ENCODE results near the gene SIPA1L3. TPM values are rescaled to one million over a fixed set of nuclear protein-coding genes. Genes with fewer than 3 reads are reported as not detected.

Gene SIPA1L3
- total RNA-seq, 1 experiment from 2014 or later = 66.3 TPM

DNA sequence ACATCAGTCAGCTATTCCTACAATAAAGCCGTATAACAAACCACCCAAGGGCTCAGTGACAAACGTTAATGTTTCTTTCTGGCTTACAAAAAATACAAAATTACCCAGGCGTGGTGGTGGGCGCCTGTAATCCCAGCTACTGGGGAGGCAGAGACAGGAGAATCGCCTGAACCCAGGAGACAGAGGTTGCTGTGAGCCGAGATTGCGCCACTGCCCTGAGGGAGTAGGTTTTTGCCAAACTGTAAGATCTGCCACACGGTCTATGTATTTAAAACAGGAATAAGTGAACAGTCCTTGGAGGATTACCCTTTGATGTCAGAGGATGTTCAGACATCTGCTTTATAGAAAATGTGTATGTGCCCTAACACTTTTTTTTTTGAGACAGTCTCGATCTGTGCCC is 211.2 kb downstream of the SIPA1L3 start:
- Histone ChIP-seq H3K36me3 (ENCODE audit: control insufficient read depth, insufficient read depth, low read length) (peaks cover 2% of the 10 kb centered on the region; the same call in 1 of the 2 replicates), H3K4me3 (ENCODE audit: low read depth in 2 of 2, low read length in 2 of 2) (no peak overlapping the region), H3K9me3 (ENCODE audit: control insufficient read depth, insufficient read depth, low read depth, low read length) (no peaks in the 10 kb centered on the region), H3K4me1 (ENCODE audit: control insufficient read depth, insufficient read depth, low read length) (no peaks in the 10 kb centered on the region), H3K27ac (ENCODE audit: low read length) (no peak overlapping the region), H3K27me3 (ENCODE audit: control insufficient read depth, insufficient read depth, low read length) (no peaks in the 10 kb centered on the region)
- BruUV-seq (replicated peaks) = no TSS peak
- intact Hi-C loops (cut with micrococcal nuclease; ENCODE audit: unreplicated experiment) (no loop called here), in situ Hi-C loops (cut with HindIII; ENCODE audit: low pct_unique_long_range_greater_than_20kb, low sequenced_read_pairs) (no loop called here)
- DNase-seq (ENCODE audit: low read depth, low spot score) = no peak
- POLR2A ChIA-PET = no interaction called here
- TF ChIP-seq, protein P1, sequence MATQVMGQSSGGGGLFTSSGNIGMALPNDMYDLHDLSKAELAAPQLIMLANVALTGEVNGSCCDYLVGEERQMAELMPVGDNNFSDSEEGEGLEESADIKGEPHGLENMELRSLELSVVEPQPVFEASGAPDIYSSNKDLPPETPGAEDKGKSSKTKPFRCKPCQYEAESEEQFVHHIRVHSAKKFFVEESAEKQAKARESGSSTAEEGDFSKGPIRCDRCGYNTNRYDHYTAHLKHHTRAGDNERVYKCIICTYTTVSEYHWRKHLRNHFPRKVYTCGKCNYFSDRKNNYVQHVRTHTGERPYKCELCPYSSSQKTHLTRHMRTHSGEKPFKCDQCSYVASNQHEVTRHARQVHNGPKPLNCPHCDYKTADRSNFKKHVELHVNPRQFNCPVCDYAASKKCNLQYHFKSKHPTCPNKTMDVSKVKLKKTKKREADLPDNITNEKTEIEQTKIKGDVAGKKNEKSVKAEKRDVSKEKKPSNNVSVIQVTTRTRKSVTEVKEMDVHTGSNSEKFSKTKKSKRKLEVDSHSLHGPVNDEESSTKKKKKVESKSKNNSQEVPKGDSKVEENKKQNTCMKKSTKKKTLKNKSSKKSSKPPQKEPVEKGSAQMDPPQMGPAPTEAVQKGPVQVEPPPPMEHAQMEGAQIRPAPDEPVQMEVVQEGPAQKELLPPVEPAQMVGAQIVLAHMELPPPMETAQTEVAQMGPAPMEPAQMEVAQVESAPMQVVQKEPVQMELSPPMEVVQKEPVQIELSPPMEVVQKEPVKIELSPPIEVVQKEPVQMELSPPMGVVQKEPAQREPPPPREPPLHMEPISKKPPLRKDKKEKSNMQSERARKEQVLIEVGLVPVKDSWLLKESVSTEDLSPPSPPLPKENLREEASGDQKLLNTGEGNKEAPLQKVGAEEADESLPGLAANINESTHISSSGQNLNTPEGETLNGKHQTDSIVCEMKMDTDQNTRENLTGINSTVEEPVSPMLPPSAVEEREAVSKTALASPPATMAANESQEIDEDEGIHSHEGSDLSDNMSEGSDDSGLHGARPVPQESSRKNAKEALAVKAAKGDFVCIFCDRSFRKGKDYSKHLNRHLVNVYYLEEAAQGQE (IDR thresholded peaks at IDR 0.05; ENCODE audit: insufficient read depth in 1 of 2, low read depth in 2 of 2, low read length in 1 of 2) = no peak
- TF ChIP-seq, protein P2, sequence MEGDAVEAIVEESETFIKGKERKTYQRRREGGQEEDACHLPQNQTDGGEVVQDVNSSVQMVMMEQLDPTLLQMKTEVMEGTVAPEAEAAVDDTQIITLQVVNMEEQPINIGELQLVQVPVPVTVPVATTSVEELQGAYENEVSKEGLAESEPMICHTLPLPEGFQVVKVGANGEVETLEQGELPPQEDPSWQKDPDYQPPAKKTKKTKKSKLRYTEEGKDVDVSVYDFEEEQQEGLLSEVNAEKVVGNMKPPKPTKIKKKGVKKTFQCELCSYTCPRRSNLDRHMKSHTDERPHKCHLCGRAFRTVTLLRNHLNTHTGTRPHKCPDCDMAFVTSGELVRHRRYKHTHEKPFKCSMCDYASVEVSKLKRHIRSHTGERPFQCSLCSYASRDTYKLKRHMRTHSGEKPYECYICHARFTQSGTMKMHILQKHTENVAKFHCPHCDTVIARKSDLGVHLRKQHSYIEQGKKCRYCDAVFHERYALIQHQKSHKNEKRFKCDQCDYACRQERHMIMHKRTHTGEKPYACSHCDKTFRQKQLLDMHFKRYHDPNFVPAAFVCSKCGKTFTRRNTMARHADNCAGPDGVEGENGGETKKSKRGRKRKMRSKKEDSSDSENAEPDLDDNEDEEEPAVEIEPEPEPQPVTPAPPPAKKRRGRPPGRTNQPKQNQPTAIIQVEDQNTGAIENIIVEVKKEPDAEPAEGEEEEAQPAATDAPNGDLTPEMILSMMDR (IDR thresholded peaks at IDR 0.05) = no peak
- no peak for TF ChIP-seq POLR2AphosphoS5 (IDR thresholded peaks at IDR 0.05; ENCODE audit: low read depth, low read length)
- TF ChIP-seq TCF7L2 (IDR thresholded peaks at IDR 0.05; ENCODE audit: low read depth, low read length) = no peak
- no peak for TF ChIP-seq SIN3A (IDR thresholded peaks at IDR 0.05; ENCODE audit: borderline replicate concordance, insufficient read depth, low read depth, low read length)
- ATAC-seq = no peak
- CTCF ChIA-PET = no interaction called here

DNA sequence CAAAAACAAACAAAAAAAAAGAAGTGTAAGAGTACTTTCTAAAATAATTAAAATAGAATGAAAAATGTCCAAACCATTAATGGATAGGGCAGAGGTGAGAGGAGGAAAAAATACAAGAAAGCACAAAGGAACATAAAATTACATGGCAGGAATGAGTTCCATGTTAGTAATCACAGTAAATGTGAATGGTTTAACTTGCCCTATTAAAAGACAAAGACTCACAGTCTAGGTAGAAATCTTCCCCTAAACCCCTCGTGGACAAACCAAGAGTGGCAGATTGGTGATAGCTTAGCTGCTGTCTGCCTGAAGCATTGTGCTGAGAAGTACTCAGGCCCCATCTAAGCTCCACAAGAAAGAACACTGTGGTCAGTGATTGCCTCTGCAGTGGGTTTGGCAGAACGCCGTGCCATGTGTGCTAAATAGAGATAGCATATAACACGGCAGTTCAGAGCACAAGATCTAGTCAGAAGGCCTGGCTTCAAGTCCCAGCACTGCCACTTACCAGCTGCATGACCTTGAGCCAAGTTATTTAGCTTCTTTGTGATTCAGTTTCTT is 213.5 kb downstream of the SIPA1L3 start:
- no peak for TF ChIP-seq POLR2AphosphoS5 (IDR thresholded peaks at IDR 0.05; ENCODE audit: low read depth, low read length)
- TF ChIP-seq, protein P2 (IDR thresholded peaks at IDR 0.05) = no peak
- no peak for TF ChIP-seq SIN3A (IDR thresholded peaks at IDR 0.05; ENCODE audit: borderline replicate concordance, insufficient read depth, low read depth, low read length)
- no peak for TF ChIP-seq TCF7L2 (IDR thresholded peaks at IDR 0.05; ENCODE audit: low read depth, low read length)
- TF ChIP-seq, protein P1 (IDR thresholded peaks at IDR 0.05; ENCODE audit: insufficient read depth in 1 of 2, low read depth in 2 of 2, low read length in 1 of 2) = no peak
- H3K4me1 ChIP-seq (ENCODE audit: control insufficient read depth, insufficient read depth, low read length) = no peaks in the 10 kb centered on the region
- ChIA-PET CTCF (interaction anchor here (0.5 kb wide), 1 partner anchor 194 kb away, joined by 3 read pairs; no protein-coding TSS in a partner anchor), POLR2A (no interaction called here)
- in situ Hi-C loops (cut with HindIII; ENCODE audit: low pct_unique_long_range_greater_than_20kb, low sequenced_read_pairs) (no loop called here), intact Hi-C loops (cut with micrococcal nuclease; ENCODE audit: unreplicated experiment) (no loop called here)
- no peak overlapping the region for H3K4me3 ChIP-seq (ENCODE audit: low read depth in 2 of 2, low read length in 2 of 2)
- H3K36me3 ChIP-seq (ENCODE audit: control insufficient read depth, insufficient read depth, low read length) = no peaks in the 10 kb centered on the region
- no TSS peak for BruUV-seq (replicated peaks)
- DNase-seq (ENCODE audit: low read depth, low spot score) (no peak), ATAC-seq (no peak; the same call in 1 of the 2 replicates)
- no peaks in the 10 kb centered on the region for H3K27me3 ChIP-seq (ENCODE audit: control insufficient read depth, insufficient read depth, low read length)
- H3K9me3 ChIP-seq (ENCODE audit: control insufficient read depth, insufficient read depth, low read depth, low read length) = no peaks in the 10 kb centered on the region
- no peak overlapping the region for H3K27ac ChIP-seq (ENCODE audit: low read length)

Data from Panc1 (cell line).